SH-SY5Y (cell line): ENCODE data around the gene ALG8.

Experiments used
- GATA2 ChIP-seq: IDR thresholded peaks from 2 replicates; pipeline ENCODE4 v1.6.1; 2011; ENCODE audit warnings: mild to moderate bottlenecking, low read depth, low read length
- GATA3 ChIP-seq: IDR thresholded peaks from 2 replicates; pipeline ENCODE4 v1.6.1; 2011; ENCODE audit warnings: low read depth, mild to moderate bottlenecking, low read length, moderate library complexity

ALG8 gene

GRCh38 chr11:78139422-78140391 lies at the start of gene ALG8:
ALG8 (minus strand) TSS chr11:78139626; CDS start chr11:78139588, 38 bp downstream.
- no peak for TF ChIP-seq GATA2
- no peak for TF ChIP-seq GATA3

GRCh38 chr11:78188286-78189173 lies 49.1 kb upstream of the ALG8 start, which contains the start of the genes KCTD21 and USP35:
KCTD21 (minus strand) TSS chr11:78188626; CDS start chr11:78174554, 14,072 bp downstream.
USP35 (plus strand) TSS chr11:78188919; CDS start chr11:78196246, 7,327 bp downstream.
- TF ChIP-seq GATA2 (no peak), GATA3 (no peak)

- TF ChIP-seq GATA2 (no peak), GATA3 (no peak)
Measured at GRCh38 chr11:78187366-78188285, 48.2 kb upstream of the ALG8 start.

GRCh38 chr11:78181185-78181584 lies 41.8 kb upstream of the ALG8 start:
- TF ChIP-seq GATA2 (no peak), GATA3 (no peak)

- no peak for TF ChIP-seq GATA3
- TF ChIP-seq GATA2 = no peak
Measured at GRCh38 chr11:78180751-78181150, 41.3 kb upstream of the ALG8 start.

- TF ChIP-seq GATA3 = no peak
- no peak for TF ChIP-seq GATA2
Measured at GRCh38 chr11:78179459-78180071, 40.1 kb upstream of the ALG8 start.

GRCh38 chr11:78177216-78177615 lies 37.8 kb upstream of the ALG8 start:
- TF ChIP-seq GATA2 (no peak), GATA3 (no peak)

GRCh38 chr11:78176605-78177141 lies 37.2 kb upstream of the ALG8 start:
- TF ChIP-seq GATA3 (no peak), GATA2 (no peak)

- no peak for TF ChIP-seq GATA2
- no peak for TF ChIP-seq GATA3
Measured at GRCh38 chr11:78171951-78172350, 32.5 kb upstream of the ALG8 start.

GRCh38 chr11:78170874-78171549 lies 31.6 kb upstream of the ALG8 start:
- TF ChIP-seq GATA2 (no peak), GATA3 (no peak)

- TF ChIP-seq GATA3 (no peak), GATA2 (no peak)
Measured at GRCh38 chr11:78170413-78170812, 31.0 kb upstream of the ALG8 start.

GRCh38 chr11:78168539-78169477 lies 29.4 kb upstream of the ALG8 start:
- TF ChIP-seq GATA2 = no peak
- no peak for TF ChIP-seq GATA3
